Uterus (tissue), 2 donors: ENCODE data around the gene CXCR4.

Experiments used
- CTCF ChIP-seq, 4 experiments: fragments of 200-600 bp in 2 of 4; fragments of 450-650 bp in 2 of 4; sonication (generic) in 2 of 4; IDR thresholded peaks; one replicate each; pipeline ENCODE4 v1.5.1; 2016 to 2019; ENCODE audit warnings: antibody characterized with exemption in 4 of 4, mild to moderate bottlenecking in 2 of 4, moderate library complexity in 1 of 4
- POLR2A ChIP-seq, 2 donors: fragments of 450-650 bp; IDR thresholded peaks; one replicate each; pipeline ENCODE4 v1.6.1; 2016; ENCODE audit warnings: antibody characterized with exemption in 2 of 2, mild to moderate bottlenecking in 1 of 2, moderate library complexity in 1 of 2

- TF ChIP-seq CTCF (IDR thresholded peaks at IDR 0.05) (no peak), POLR2A (IDR thresholded peaks at IDR 0.05) (no peak)
Observed at GRCh38 chr2:136137982-136138381, 20.0 kb upstream of the CXCR4 start.
